ENCODE data around the gene STIM1.
"Not testable (repeated sequence)": the region's sequence is repeated elsewhere in the genome, so short reads cannot be mapped to it uniquely, and the experiment has no call there.

STIM1 gene

DNA sequence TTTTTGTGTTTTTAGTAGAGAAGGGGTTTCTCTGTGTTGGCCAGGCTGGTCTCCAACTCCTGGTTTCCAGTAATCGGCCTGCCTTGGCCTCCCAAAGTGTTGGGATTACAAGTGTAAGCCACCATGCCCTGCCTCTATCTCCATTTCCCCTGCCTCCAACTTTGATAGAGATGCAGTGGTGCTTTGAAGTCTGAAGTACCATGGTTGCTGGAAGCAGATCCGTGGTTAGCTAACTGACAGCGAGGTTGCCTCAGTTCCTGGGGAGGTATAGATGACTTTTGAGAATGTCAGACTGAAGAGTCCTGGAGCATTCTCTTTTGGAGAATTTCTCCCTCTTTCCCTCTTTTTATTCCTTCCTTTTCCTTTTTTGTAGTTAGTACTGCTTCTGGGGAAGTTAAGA, 127.6 kb downstream of the STIM1 start:
- DNase-seq (ENCODE audit: low read depth in 2 of 2): no peak

DNA sequence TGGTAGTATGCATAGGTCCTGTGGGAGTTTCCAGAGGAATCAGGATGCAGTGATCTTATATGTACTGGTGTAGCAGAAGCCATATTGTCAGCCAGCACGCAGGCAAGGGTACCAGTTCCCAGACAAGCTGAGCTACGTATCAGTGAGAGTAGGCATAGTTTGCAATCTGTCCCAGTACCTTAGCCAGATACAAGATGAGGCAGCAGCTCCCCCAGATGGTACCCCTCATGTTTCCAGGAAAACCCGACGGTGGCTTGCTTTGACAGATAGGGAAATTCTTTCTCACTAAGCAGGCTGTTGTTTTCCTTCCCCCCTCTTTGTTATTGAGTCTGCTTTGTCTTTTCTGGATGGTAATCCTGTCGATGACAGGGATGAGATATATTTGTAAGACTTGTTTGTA, 129.4 kb downstream of the STIM1 start:
- no peak for DNase-seq (ENCODE audit: low read depth in 2 of 2)

DNA sequence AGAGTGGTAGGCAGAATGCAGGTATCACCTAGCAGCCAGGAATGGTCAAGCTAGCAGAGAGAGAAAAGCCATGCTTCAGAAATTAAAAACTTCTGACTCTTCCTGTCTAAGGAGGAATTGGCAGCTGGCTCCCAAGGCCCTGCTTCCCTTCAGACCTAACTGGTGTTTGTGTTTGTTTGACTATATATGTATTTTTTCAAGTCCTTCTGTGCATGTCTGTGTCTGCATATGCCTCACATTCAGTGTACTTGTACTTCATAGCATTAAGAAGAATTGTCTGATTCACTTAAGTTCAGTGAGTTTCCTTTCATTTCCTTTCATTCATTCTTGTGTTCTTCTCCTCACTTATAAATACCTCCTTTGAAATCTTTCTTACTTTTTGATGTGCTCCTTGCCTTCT, 130.2 kb downstream of the STIM1 start:
- no peak for DNase-seq (ENCODE audit: low read depth in 2 of 2)

DNA sequence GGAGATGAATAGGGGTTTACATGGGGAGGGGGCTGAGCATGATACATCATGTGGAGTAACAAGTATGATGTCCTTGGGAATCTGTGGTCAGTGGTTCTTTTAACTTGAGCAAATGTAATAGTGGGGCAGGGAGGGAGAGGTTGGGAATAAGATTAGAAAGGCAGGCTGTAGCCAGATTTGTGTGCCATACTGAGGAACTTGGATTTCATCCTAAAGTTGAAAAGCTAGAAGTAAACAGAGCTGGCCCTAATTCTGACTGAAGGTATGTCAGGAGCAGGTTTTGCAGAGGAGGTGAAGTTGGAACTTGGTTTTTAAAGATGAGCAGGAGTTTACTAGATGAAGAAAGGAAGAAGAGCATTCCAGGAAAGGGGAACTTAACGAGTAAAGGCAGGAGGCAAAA, 130.8 kb downstream of the STIM1 start:
- no peak for DNase-seq (ENCODE audit: low read depth in 2 of 2)

DNA sequence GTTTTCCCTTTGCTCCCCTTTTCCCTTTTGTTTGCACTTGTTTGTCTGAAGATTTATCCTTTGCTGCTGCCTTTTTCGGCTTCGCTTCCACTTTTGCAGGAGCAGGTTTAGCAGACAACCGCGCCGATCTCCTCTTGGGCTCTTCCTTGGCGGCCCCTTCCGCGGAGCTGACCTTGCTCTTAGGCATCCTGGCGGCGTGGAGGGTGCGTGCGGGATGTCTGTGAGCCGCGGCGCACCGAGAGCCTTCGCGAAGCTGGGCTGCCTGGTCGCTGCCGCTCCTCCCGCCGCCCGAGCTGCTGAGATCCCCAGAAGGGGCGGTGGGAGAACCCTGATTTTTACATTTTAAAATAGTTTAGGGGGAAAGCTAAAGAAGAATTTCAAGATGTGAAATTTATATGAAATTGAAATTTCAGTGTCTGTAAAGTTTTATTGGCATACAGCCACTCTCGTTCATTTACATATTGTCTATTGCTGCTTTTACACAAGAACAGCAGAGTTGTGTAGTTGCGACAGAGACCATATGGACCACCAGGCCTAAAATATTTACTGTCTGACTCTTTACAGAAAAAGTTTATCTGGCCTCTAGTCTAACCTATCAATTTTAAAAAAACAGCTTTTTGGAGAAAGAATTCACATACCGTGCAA, 133.9 kb downstream of the STIM1 start:
- DNase-seq (ENCODE audit: low read depth in 2 of 2): no peak

DNA sequence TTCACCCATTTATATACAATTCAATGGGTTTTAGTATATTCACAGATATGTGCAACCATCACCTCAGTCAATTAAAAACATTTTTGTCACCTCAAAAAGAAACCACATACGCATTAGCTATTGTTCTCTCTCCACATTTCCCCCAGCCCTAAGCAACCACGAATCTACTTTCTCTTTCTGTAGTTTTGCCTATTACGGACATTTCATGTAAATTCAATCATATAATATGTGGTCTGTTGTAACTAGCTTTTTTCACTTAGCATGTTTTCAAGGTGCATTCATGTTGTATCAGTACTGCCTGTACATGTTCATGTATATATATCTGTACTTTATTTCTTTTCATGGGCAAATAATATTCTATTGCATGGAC, 134.4 kb downstream of the STIM1 start:
- DNase-seq (ENCODE audit: low read depth in 2 of 2): no peak

DNA sequence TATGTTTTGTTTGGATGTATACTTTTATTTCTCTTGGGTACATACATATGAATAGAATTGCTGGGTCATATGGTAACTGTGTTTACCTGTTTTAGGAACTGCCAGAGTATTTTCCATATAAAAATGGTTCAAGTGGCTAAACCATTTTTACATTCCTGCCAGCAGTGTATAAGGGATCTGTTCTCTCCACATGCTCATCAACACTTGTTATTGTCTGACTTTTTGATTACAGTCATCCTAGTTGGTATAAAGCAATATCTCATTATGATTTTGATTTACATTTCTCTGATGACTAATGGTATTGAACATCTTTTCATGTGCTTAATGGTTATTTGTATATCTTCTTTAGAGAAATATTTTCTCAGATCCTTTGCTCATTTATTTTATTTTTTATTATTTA, 134.9 kb downstream of the STIM1 start:
- no peak for DNase-seq (ENCODE audit: low read depth in 2 of 2)

DNA sequence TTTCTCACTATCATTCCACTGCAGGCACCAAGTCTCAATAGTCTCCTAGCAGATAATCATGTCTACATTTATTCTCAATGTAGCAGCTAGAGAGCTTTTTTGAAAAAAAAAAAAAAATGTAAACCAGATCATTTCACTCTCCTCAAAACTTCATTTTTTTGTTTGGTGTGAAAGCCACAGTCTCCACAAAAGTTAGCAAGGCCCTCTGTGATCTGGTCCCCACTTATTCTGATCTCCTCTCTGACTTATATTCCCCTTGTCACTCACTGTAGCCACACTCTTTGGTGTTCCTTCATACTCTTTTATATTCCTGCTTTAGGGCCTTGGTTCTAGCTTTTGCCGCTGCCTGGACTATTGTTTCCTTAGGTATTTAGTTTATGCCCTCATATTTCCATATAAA, 137.5 kb downstream of the STIM1 start:
- DNase-seq (ENCODE audit: low read depth in 2 of 2): no peak

DNA sequence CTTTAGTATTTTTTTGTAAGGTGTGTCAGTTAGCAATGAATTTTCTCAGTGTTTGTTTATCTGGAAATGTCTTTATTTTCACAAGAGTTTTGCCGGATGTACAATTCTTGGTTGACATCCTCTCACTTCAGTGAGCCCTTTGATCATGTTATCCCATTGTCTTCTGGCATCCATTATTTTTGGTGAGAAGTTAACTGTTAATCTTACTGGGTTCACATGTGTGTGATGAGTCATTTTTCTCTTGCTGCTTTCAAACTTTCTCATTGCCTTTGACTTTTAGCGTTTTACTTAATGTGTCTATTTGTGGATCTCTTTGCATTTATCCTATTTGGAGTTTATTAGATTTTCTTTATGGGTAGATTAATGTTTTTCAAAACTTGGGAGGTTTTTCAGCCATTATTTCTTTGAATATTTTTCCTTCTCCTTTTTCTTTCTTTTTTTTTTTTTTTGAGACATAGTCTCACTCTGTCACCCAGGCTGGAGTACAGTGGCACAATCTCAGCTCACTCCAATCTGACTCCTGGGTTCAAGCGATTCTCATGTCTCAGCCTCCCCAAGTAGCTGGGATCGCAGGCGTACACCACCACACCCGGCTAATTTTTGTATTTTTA, 138.7 kb downstream of the STIM1 start:
- DNase-seq (ENCODE audit: low read depth in 2 of 2): no peak

DNA sequence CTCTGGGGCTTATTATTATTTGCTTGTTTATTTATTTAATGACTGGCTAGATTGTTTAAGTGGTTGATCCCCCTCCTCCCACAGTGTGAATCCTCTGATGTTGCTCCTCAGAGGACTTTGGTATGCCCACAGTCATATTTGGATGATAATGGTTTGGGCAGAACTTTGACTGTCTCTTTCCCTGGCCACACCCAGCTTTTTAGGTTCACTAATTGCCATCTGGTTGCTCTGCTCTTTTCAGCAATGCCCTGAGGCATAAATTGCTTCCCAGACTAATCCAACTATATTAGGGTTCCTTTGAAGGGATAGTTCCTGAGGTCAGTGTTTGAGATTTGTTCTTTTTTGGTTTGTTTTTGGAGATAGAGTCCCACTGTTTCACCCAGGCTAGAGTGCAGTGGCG, 139.8 kb downstream of the STIM1 start:
- DNase-seq (ENCODE audit: low read depth in 2 of 2): no peak

DNA sequence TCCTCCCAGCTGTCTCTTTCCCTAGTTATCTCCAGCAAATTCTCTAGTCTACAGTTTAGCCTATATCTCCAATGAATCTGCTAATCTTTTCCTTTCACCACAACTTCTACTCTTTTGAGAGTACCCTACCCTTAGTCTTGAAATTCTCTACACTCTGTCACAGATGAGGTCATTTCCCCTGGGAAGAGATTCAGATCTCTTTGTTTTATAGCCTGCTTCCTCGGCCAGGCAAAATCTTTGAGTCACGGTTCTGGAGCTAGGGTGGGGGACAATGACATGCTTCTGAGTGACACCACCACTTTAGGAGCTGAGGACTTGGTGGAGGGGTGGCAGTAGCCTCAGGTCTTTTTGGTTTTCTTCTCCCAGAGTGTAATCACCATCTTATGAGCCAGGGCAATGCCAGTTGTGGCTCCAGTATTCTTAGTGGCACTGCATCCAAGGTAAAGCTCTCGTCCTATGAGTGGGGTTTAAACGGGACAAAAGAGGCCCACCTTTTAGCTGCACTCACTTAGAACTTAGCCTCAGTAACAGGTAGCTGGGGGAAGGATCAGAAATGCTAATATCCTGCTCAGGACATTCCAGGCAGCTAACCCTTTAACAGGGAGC, 140.6 kb downstream of the STIM1 start:
- DNase-seq (ENCODE audit: low read depth in 2 of 2): no peak

DNA sequence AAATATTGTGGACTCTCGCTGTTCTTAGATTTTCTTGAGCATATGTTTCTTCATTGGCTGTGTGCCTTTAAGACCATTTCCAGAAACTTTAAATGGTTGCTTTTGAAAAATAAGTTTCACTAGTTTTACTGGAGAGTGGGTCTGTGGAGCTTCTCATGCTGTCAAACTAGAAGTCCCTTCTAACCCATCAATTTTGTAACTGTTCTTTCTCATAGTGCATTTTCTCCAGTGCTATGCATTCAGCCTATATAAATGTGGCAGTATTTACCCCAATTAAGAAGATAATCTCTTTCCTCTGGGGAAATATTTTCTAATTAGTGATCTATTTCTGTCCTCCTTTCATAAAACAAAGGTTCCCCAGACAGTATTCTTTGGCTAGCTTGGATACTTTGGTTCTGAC, 141.2 kb downstream of the STIM1 start:
- DNase-seq (ENCODE audit: low read depth in 2 of 2): no peak

DNA sequence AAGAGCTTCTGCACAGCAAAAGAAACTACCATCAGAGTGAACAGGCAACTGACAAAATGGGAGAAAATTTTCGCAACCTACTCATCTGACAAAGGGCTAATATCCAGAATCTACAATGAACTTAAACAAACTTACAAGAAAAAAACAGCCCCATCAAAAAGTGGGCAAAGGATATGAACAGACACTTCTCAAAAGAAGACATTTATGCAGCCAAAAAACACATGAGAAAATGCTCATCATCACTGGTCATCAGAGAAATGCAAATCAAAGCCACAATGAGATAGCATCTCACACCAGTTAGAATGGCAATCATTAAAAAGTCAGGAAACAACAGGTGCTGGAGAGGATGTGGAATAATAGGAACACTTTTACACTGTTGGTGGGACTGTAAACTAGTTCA, 149.3 kb downstream of the STIM1 start:
- not testable (repeated sequence) for DNase-seq (ENCODE audit: low read depth in 2 of 2)

DNA sequence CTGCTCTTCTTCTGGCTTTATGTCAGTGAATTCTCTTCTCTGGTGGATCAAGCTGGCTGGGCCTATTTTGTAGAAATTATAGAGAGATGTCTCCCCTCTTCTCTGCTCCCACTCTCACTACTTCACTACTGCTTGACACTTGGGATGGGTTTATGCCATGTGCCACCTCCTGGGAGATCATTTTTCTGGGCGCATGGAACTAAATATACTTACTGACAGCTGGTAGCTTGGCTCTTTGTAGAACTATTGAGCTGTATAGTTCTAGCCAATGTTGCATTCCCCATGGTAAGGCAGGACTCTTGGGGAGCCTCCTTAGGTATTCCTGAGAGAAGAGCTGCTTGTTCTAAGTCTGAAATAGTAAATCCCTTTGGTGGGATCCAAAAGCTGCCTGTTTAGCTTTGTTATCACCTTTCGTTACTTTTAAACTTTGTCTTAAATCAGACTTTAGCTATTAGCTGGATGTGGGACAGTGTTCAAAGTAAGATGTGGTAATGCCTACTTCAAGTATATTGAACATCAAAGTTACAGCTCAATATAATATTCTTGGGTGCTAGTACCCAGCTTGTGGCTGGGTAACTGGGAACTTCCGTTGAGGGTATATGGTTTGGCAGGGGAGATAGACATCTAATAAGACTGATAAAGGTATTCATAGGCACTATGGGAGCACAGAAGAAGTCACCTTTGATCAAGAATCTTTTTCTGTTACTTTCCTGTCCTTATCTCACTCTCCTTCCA, 151.6 kb downstream of the STIM1 start:
- no peak for DNase-seq (ENCODE audit: low read depth in 2 of 2)

DNA sequence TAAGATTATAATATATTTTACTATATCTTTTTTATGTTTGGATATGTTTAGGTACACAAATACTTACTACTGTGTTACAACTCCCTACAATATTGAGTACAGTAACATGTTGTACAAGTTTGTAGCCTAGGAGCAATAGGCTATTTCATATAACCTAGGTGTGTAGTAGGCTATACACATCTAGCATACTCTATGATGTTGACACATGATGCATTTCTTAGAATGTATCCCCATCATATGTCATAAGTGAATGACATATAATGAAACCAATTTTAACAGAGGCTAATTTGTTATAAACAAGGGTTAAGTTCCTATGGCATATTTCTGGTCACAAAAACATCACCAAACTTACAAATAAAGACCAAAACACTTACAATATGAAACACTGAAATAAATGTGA, 152.7 kb downstream of the STIM1 start:
- no peak for DNase-seq (ENCODE audit: low read depth in 2 of 2)

DNA sequence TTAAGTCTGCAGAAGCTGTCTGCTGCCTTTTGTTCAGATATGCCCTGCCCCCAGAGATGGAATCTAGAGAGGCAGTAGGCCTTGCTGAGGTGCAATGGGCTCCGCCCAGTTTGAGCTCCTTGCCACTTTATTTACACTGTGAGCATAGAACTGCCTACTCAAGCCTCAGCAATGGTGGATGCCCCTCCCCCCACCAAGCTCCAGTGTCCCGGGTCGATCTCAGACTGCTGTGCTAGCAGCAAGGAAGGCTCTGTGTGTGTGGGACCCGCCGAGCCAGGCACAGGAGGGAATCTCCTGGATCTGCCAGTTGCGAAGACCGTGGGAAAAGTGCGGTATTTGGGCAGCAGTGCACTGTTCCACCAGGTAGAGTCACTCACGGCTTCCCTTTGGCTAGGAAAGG, 161.1 kb downstream of the STIM1 start:
- DNase-seq (ENCODE audit: low read depth in 2 of 2): not testable (repeated sequence)

DNA sequence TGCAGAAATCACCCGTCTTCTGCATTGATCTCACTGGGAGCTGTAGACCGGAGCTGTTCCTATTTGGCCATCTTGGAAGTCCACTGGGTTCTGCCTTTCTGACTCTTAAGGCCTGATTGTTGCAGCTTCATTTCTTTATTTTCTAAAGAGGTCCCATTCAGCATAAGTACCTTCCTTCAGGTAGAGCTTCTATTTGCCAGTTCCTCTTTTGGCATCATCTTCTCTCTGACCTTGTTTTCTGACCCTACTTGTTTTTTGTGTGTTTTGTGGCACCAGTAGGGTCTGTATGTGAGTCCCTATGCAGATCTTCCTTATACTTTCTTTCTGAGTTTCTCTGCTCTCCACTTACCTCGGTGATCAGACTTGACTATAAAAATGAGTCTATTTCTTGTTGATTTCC, 161.7 kb downstream of the STIM1 start:
- DNase-seq (ENCODE audit: low read depth in 2 of 2): no peak

DNA sequence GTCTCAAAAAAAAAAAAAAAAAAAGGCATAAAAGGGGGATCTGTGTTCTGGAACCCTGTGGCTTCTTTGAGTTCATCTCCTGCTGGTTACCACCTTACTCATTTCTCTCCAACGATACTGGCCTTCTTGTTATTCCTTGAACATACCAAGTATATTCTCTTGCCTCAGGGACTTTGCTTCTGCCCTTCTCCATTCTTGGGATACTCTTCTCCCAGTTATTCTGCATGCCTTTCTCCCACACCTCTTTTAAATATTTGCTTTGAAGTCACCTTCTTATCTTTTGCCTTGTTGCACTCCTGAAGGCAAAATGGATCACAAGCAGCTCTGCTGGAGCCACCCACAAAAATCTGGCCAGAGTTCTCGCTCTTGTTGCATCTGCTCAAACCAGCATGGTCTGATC, 163.2 kb downstream of the STIM1 start:
- no peak for DNase-seq (ENCODE audit: low read depth in 2 of 2)

DNA sequence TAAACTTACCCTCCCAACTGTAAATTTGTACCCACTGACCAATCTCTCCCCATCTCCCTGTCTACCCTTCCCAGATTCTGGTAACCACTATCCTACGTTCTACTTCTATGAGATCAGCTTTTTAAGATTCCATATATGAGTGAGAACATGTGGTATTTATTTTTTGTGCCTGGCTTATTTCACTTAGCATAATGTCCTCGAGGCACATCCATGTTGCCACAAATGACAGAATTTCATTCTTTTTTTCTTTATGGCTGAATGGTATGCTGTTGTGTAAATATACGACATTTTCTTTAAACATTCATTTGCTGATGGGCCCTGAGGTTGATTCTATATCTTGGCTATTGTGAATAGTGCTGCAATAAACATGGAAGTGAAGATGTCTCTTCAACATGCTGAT, 164.4 kb downstream of the STIM1 start:
- DNase-seq (ENCODE audit: low read depth in 2 of 2): no peak

DNA sequence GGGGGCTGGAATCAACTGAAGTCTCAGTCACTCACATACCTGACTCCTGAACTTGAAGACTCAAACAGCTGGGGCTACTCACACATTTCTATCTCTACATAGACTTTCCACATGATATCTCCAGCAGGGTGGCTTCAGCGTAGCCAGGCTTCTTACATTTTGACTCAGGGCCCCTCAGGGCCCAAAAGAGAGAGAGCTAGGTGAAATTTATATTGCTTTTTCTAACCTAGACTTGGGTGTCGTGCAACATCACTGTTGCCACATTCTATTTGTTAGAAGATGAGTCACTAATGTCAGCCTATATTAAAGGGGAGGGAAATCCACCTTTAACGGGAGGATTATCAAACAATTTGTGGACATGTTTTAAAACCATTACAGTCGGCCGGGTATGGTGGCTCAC, 167.2 kb downstream of the STIM1 start:
- DNase-seq (ENCODE audit: low read depth in 2 of 2): no peak

DNA sequence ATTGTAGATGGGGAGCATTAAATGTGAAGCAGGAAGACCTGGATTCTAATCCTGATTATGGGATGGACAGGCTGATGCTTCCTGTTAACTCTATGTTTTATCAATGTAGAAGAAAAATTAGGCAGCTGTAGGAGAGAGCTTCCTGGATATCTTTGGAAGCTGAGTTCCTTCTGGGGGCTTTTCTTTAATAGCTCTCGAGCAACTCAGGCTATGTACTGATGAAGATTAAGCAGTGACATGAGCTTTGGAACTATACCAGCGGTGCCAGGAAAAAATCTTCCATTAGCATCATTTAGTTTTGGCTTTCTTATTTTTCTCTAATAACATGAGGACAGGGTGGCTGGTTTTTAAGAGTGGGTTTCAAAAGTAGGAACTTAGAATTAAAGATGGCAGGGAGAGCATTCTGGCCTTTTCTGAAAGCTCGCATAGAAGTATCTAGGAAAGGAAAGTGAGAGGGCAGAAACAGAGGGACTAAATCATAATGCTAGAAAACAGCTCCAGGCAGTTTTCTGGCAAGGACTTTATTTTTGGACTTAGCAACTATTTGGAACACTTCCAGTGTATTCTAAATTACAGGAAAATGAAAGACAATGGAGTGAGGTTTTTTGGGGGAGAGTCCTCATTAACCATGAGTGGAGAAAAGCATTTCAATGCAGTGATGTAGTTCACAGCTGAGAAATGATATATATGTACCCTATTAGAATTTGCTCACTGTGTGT, 169.9 kb downstream of the STIM1 start:
- no peak for DNase-seq (ENCODE audit: low read depth in 2 of 2)

DNA sequence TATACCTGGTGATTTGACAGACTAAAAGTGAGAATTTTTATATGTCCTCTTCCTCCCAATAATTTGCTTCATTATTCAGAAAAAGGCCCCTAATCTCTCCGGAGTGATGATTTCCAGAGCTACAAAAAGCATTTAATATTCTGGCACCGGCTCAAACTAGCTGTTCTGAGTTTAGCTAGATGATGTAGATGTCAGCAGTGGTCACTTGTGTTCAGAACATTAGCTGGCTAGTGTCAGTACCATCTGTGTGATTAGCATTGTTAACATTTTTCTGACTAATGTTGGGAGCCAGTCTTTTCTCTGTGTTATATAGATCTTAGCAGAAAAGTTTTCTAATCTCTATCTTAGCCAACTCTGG, 170.5 kb downstream of the STIM1 start:
- DNase-seq (ENCODE audit: low read depth in 2 of 2): no peak

DNA sequence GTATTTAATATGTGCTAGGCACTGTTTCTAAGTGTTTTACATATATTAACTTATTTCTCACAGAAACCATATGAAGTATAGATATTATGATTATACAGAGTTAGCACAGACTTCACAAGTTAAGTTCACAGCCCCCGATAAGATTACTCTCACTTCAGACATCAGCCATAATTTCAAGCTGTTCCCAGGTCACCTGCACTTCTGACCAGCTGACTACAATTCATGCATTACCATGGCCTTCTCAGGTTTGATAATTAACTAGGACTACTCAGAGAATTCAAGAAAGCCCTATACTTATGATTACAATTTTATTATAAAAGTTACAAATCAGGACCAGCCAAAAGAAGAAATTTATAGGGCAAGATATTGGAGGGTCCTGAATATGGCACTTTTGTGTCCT, 170.9 kb downstream of the STIM1 start:
- DNase-seq (ENCODE audit: low read depth in 2 of 2): no peak
